ENCODE measurements around the gene SPEF1.
A peak's percentile ranks its signal among the peaks of the same experiment; 100 is the strongest.

The SPEF1 gene

DNA sequence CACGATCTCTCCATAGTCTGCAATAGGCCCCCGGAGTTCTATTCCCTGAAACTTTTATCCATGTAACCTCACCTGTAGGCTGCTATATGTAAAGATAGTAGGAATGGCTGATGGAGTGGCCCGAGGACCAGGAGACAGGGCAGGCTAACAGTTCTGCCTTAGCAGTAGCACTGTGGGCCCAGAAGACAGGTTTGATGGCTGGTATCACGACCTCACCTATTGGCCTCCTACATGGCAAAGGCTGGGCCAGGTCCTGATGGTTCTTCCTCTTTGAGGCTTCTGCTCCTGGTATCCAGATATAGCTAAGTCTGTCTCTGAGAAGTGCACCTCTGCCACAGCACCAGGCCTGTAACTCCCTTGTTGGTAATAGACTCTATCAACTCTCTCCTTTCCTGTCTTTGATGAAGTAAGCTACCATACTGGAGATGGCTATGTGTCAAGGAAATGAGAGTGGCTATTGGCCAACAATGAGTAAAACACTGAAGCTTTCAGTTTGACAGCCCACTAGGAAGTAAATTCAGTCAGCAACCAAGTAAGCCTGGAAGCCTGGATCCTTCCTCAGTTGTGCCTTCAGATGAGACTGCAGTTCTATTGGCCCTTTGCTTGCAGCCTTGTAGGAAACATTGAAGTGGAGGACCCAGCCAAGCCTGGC, 5.7 kb downstream of the SPEF1 start:
- TF ChIP-seq ELF4 (IDR thresholded peaks at IDR 0.05) = no peak
- CTCF ChIA-PET = no interaction called here
- POLR2A ChIA-PET = interaction anchor here (0.6 kb wide), 1 partner anchor 8 kb away, joined by 3 read pairs; the partner anchor contains the start of gene ADISSP
- DNase-seq (ENCODE audit: extremely low spot score) = no peak

DNA sequence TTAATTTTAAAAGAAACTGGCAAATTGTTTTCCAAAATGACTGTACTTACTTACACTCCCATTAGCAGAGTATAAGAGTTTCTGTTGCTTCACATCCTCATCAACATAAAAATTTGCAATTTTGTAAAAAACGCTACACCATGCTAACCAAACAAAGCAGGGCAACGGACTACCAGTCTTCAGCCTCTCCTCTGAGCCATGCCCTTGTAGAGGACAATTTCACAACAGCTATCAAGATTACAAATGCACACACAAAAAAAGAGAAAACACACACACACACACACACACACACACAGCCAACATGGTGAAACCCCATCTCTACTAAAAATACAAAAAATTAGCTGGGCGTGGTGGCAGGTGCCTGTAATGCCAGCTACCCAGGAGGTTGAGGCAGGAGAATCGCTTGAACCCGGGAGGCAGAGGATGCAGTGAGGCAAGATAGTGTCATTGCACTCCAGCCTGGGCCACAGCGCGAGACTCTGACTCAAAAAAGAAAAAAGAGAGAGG, 9.6 kb downstream of the SPEF1 start:
- TF ChIP-seq ARNT (IDR thresholded peaks at IDR 0.05) (no peak), NFRKB (IDR thresholded peaks at IDR 0.05) (no peak), BHLHE40 (IDR thresholded peaks at IDR 0.05; ENCODE audit: borderline replicate concordance) (no peak), CTBP1 (IDR thresholded peaks at IDR 0.05; ENCODE audit: borderline replicate concordance) (no peak), SUZ12 (IDR thresholded peaks at IDR 0.05) (no peak), TARDBP (IDR thresholded peaks at IDR 0.05) (no peak), FOXK2 (IDR thresholded peaks at IDR 0.05) (no peak), LEF1 (IDR thresholded peaks at IDR 0.05; ENCODE audit: borderline replicate concordance) (no peak), FOXA1 (IDR thresholded peaks at IDR 0.05) (no peak), ELF4 (IDR thresholded peaks at IDR 0.05) (no peak), ZNF384 (IDR thresholded peaks at IDR 0.05) (no peak)
- ChIA-PET CTCF (interaction anchor here (0.6 kb wide), 1 partner anchor 29 kb away, joined by 3 read pairs; no protein-coding TSS in a partner anchor), POLR2A (no interaction called here)
- no peak for DNase-seq (ENCODE audit: extremely low spot score)

DNA sequence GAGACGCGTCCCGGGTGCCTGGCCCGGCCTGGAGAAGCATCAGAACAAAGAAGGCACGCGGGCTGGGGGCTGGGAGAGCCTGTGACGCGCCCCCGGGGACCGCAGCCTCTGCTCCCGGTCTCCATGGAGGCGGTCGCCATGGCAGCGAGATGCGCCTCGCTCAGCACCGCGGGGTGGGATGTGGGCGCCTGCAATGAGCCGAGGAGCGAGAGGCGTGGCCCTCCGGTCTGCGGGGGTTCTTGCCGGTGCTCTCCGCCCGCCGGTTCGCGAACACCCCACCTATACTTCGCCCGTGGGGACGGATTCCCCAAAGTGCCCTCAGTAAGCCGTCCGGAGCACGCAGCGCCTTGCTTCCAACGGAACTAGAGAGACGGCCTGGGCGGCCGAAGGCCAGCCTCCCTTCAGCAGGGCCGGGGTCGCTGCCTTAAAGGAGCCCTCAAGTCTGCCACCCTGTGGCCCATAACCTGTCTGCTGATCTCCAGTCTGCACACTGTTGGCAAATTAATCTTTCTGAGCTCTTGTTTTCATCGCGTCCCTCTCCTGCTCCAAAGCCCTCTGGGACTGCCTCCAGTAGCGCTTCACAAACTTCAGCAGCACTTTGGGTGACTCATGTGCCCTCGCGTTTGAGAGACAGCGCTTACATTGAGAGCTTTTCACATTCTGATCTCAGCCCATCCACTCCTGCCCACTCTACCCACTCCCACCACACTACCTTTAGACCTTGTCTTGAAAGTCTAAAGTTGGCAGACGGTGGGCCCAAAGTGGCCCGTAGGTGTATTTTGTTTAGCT, 12.7 kb downstream of the SPEF1 start:
- POLR2A ChIA-PET = interaction anchor here (1.0 to 3.6 kb wide), 20 partner anchors 11 to 102 kb away, joined by 3 to 41 read pairs (median 5); partner anchors contain the start of genes AP5S1, CDC25B, CENPB and SPEF1
- CTCF ChIA-PET = interaction anchor here (0.6 to 2.2 kb wide), 14 partner anchors 10 to 92 kb away, joined by 3 to 17 read pairs (median 4); partner anchors contain the start of gene SPEF1
- TF ChIP-seq, protein P1, sequence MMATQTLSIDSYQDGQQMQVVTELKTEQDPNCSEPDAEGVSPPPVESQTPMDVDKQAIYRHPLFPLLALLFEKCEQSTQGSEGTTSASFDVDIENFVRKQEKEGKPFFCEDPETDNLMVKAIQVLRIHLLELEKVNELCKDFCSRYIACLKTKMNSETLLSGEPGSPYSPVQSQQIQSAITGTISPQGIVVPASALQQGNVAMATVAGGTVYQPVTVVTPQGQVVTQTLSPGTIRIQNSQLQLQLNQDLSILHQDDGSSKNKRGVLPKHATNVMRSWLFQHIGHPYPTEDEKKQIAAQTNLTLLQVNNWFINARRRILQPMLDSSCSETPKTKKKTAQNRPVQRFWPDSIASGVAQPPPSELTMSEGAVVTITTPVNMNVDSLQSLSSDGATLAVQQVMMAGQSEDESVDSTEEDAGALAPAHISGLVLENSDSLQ (IDR thresholded peaks at IDR 0.05) = peak; percentile 42; the same call in 1 of the 2 replicates
- no peak for TF ChIP-seq LEF1 (IDR thresholded peaks at IDR 0.05; ENCODE audit: borderline replicate concordance)
- TF ChIP-seq TARDBP (IDR thresholded peaks at IDR 0.05) = no peak
- peak; percentile 77 for DNase-seq (ENCODE audit: extremely low spot score)

- CTCF ChIA-PET = interaction anchor here (0.8 to 2.2 kb wide), 10 partner anchors 11 to 91 kb away, joined by 3 to 17 read pairs (median 6); partner anchors contain the start of gene SPEF1
- DNase-seq (ENCODE audit: extremely low spot score) = peak; percentile 99
- POLR2A ChIA-PET = interaction anchor here (0.6 to 3.6 kb wide), 25 partner anchors 8 to 316 kb away, joined by 3 to 41 read pairs (median 5); partner anchors contain the start of genes AP5S1, CDC25B, CENPB and SPEF1
- TF ChIP-seq FOXA1 (IDR thresholded peaks at IDR 0.05) = no peak
- TF ChIP-seq FOXK2 (IDR thresholded peaks at IDR 0.05) = no peak
- TF ChIP-seq LEF1 (IDR thresholded peaks at IDR 0.05; ENCODE audit: borderline replicate concordance) = no peak
- TF ChIP-seq TARDBP (IDR thresholded peaks at IDR 0.05) = no peak
- TF ChIP-seq NFRKB (IDR thresholded peaks at IDR 0.05) = no peak
- TF ChIP-seq ELF4 (IDR thresholded peaks at IDR 0.05) = no peak
- TF ChIP-seq BHLHE40 (IDR thresholded peaks at IDR 0.05; ENCODE audit: borderline replicate concordance) = no peak
- TF ChIP-seq L3MBTL2 (conservative IDR thresholded peaks at IDR 0.05) = peak; percentile 74
- no peak for TF ChIP-seq SP1 (IDR thresholded peaks at IDR 0.05)
- no peak for TF ChIP-seq ZNF384 (IDR thresholded peaks at IDR 0.05)
- TF ChIP-seq CTBP1 (IDR thresholded peaks at IDR 0.05; ENCODE audit: borderline replicate concordance) = no peak
- TF ChIP-seq ARNT (IDR thresholded peaks at IDR 0.05) = no peak
- TF ChIP-seq, protein P1 (IDR thresholded peaks at IDR 0.05) = peak; percentile 65
- no peak for TF ChIP-seq FOXM1 (IDR thresholded peaks at IDR 0.05; ENCODE audit: borderline replicate concordance)
- peak; percentile 89; the same call in 1 of the 2 replicates for TF ChIP-seq HDGF (IDR thresholded peaks at IDR 0.05; ENCODE audit: borderline replicate concordance)
- TF ChIP-seq SUZ12 (IDR thresholded peaks at IDR 0.05) = no peak
These were observed 13.6 kb downstream of the SPEF1 start, which contains the start of gene ADISSP for GRCh38 chr20:3767427-3768341. TSS of gene ADISSP (minus strand) at chr20:3767753. CDS start at chr20:3760100, 7,653 bp downstream.

GRCh38 chr20:3767110-3767426, 14.2 kb downstream of the SPEF1 start:
- CTCF ChIA-PET = no interaction called here
- no peak for DNase-seq (ENCODE audit: extremely low spot score)
- POLR2A ChIA-PET = interaction anchor here (0.9 to 3.6 kb wide), 8 partner anchors 12 to 78 kb away, joined by 3 to 41 read pairs (median 8); partner anchors contain the start of gene CENPB
- TF ChIP-seq ZNF384 (IDR thresholded peaks at IDR 0.05) (no peak), FOXK2 (IDR thresholded peaks at IDR 0.05) (no peak), LEF1 (IDR thresholded peaks at IDR 0.05; ENCODE audit: borderline replicate concordance) (no peak), TARDBP (IDR thresholded peaks at IDR 0.05) (no peak), CTBP1 (IDR thresholded peaks at IDR 0.05; ENCODE audit: borderline replicate concordance) (no peak), HDGF (IDR thresholded peaks at IDR 0.05; ENCODE audit: borderline replicate concordance) (no peak), FOXM1 (IDR thresholded peaks at IDR 0.05; ENCODE audit: borderline replicate concordance) (no peak), NFRKB (IDR thresholded peaks at IDR 0.05) (no peak), SUZ12 (IDR thresholded peaks at IDR 0.05) (no peak), FOXA1 (IDR thresholded peaks at IDR 0.05) (no peak), ELF4 (IDR thresholded peaks at IDR 0.05) (no peak), SP1 (IDR thresholded peaks at IDR 0.05) (no peak), BHLHE40 (IDR thresholded peaks at IDR 0.05; ENCODE audit: borderline replicate concordance) (no peak)
- TF ChIP-seq, protein P1 (IDR thresholded peaks at IDR 0.05) = no peak
